Natural killer cell (primary cell): ENCODE data around the gene SEZ6L. TPM values are rescaled to one million over a fixed set of nuclear protein-coding genes. Genes with fewer than 3 reads are reported as not detected.
A peak's percentile ranks its signal among the peaks of the same experiment; 100 is the strongest.

Experiments
- ATAC-seq, 3 donors: fragments of 150-1000 bp in 2 of 3; fragments of 200-7000 bp in 1 of 3; cut with Tn5 transposase; 1 replicate in 1 of 3; 2 replicates in 2 of 3; pipeline ENCODE4 v1.10.0; 2021; ENCODE audit warnings: mild to moderate bottlenecking in 2 of 3, moderate library complexity in 2 of 3
- DNase-seq, 2 donors: peaks; one replicate each; pipeline versions ENCODE4 v3.0.0 to v3.0.0-alpha.2; 2013 to 2021; ENCODE audit warnings: mixed read lengths in 1 of 2
- H3K27ac ChIP-seq: one replicate; pipeline ENCODE4 v1.5.1; 2013; ENCODE audit warnings: mild to moderate bottlenecking, low read length
- H3K27me3 ChIP-seq: one replicate; pipeline ENCODE4 v1.6.1; 2013; ENCODE audit warnings: low read length; ENCODE audit not compliant: control insufficient read depth, insufficient read depth
- H3K36me3 ChIP-seq: one replicate; pipeline ENCODE4 v1.6.1; 2013; ENCODE audit warnings: low read length; ENCODE audit not compliant: control insufficient read depth, insufficient read depth
- H3K4me1 ChIP-seq: one replicate; pipeline ENCODE4 v1.6.1; 2013; ENCODE audit warnings: low read length; ENCODE audit not compliant: control insufficient read depth, insufficient read depth
- H3K4me3 ChIP-seq: one replicate; pipeline ENCODE4 v1.5.1; 2013; ENCODE audit warnings: low read length
- H3K9me3 ChIP-seq: one replicate; pipeline ENCODE4 v1.6.1; 2013; ENCODE audit warnings: low read length; ENCODE audit not compliant: control insufficient read depth, insufficient read depth
- H3K27ac Mint-ChIP-seq, 2 donors: one replicate each; pipeline ENCODE4 v1.8.0; 2022; ENCODE audit warnings: mild to moderate bottlenecking in 2 of 2, mixed read lengths in 2 of 2, moderate library complexity in 1 of 2
- H3K27me3 Mint-ChIP-seq, 2 donors: one replicate each; pipeline ENCODE4 v1.8.0; 2022; ENCODE audit warnings: low read depth in 2 of 2, mixed read lengths in 2 of 2
- H3K36me3 Mint-ChIP-seq: one replicate; pipeline ENCODE4 v1.8.0; 2022; ENCODE audit warnings: mixed read lengths
- H3K4me1 Mint-ChIP-seq, 2 donors: one replicate each; pipeline ENCODE4 v1.8.0; 2022; ENCODE audit warnings: mixed read lengths in 2 of 2
- H3K4me3 Mint-ChIP-seq: one replicate; pipeline ENCODE4 v1.8.0; 2022; ENCODE audit warnings: mild to moderate bottlenecking, moderate library complexity, mixed read lengths
- H3K9me3 Mint-ChIP-seq, 2 donors: one replicate each; pipeline ENCODE4 v1.8.0; 2022; ENCODE audit warnings: mixed read lengths in 2 of 2
- CTCF ChIP-seq: fragments of 200-600 bp; IDR thresholded peaks from one replicate; pipeline ENCODE4 v1.8.0; 2022; ENCODE audit warnings: antibody characterized with exemption
- WGBS: methylation state at CpG from one replicate; pipeline ENCODE4 v1.1.7; 2013; ENCODE audit warnings: missing lambda C conversion rate; ENCODE audit not compliant: insufficient coverage; 5-methylcytosine and 5-hydroxymethylcytosine counted together
- intact Hi-C: fragments of 100-400 bp; cut with micrococcal nuclease; formaldehyde crosslinking; loops from one replicate; pipeline ENCODE4 v1.14.2; 2022
- total RNA-seq, 4 donors: library from RNA; stranded (reverse); fragments of 120-200 nt in 1 of 4; gene quantifications; one replicate each; pipeline versions ENCODE4 v1.2.3 to v1.2.4, GENCODE V29; 2013 to 2022

Gene SEZ6L
- total RNA-seq, 3 donors from 2014 or later (not counting 1 experiment from before 2014, with no cell fraction given), result 0.11 to 1.1 (median 0.60) TPM

DNA sequence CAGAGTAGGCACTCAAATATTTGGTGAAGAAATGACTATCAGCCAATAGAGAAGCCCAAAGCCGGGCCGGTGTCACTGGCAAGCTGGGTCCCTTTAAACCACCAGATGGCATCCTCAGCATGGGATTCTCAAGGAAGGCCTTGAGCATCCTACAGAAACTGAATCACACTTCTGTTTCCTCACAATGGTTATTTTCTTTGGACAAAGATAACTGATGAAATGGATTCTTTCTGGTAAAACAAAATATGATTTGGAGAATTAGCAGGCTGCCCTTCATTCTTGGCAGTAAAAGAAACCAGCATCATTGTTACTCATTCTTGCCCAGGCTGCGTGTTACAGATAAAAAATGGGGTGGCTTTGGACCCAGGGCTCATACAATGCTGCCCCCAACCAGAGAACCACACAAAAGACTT lies 229.5 kb downstream of the SEZ6L start:
- ATAC-seq, result peak in 2 of 3 donors; percentile 52 to 61
- Histone ChIP-seq H3K27ac (no peak overlapping the region), H3K4me1 (no peaks in the 10 kb centered on the region), H3K27me3 (no peaks in the 10 kb centered on the region), H3K36me3 (no peaks in the 10 kb centered on the region), H3K9me3 (no peaks in the 10 kb centered on the region), H3K4me3 (no peak overlapping the region)
- no peaks in the 10 kb centered on the region for H3K4me1 Mint-ChIP-seq
- H3K36me3 Mint-ChIP-seq, result no peaks in the 10 kb centered on the region
- H3K9me3 Mint-ChIP-seq, result no peaks in the 10 kb centered on the region
- peak in 1 of 2 donors; percentile 68 for DNase-seq
- peak; percentile 25 for TF ChIP-seq CTCF
- intact Hi-C loops, result loop anchor here (2.0 kb wide), 1 partner anchor 62 kb away; no protein-coding TSS in a partner anchor
- H3K4me3 Mint-ChIP-seq, result no peak overlapping the region
- peaks cover 11 to 26% of the 10 kb centered on the region in 2 donors for H3K27me3 Mint-ChIP-seq
- H3K27ac Mint-ChIP-seq, result no peak overlapping the region
- 14% methylated on average over 2 of the region's 3 CpGs for WGBS

DNA sequence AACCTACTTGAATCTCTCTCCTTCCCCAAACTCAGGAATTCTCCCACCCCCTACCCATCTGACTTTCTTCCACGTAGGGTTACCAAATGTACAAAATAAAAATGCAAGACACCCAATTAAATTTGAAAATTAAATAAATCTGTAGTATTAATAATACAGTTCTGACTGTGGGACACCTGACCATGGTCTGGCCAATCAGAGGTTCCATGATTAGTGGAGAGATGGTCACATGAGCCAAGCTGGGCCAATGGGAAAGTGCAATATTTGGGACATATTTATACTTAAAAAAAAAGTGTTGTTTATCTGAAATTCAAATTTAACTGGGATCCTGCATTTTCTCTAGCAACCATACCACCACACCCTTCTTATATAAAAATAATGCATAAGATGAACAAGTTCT lies 230.0 kb downstream of the SEZ6L start:
- ATAC-seq, result no peak
- Mint-ChIP-seq H3K4me3 (no peak overlapping the region), H3K4me1 (no peaks in the 10 kb centered on the region), H3K27me3 (peaks cover 10 to 26% of the 10 kb centered on the region in 2 donors), H3K9me3 (no peaks in the 10 kb centered on the region), H3K27ac (no peak overlapping the region), H3K36me3 (no peaks in the 10 kb centered on the region)
- no peak for DNase-seq
- Histone ChIP-seq H3K27ac (no peak overlapping the region), H3K4me3 (no peak overlapping the region), H3K27me3 (no peaks in the 10 kb centered on the region), H3K9me3 (no peaks in the 10 kb centered on the region), H3K36me3 (no peaks in the 10 kb centered on the region), H3K4me1 (no peaks in the 10 kb centered on the region)
- TF ChIP-seq CTCF, result no peak
- no CpG with 5 or more reads among the region's 1 CpG for WGBS
- intact Hi-C loops, result loop anchor here (2.0 kb wide), 1 partner anchor 62 kb away; no protein-coding TSS in a partner anchor

- H3K4me3 Mint-ChIP-seq, result no peak overlapping the region
- Histone ChIP-seq H3K27ac (no peak overlapping the region), H3K27me3 (no peaks in the 10 kb centered on the region), H3K9me3 (no peaks in the 10 kb centered on the region), H3K36me3 (no peaks in the 10 kb centered on the region), H3K4me1 (peaks cover 4% of the 10 kb centered on the region), H3K4me3 (no peak overlapping the region)
- ATAC-seq, result no peak
- H3K27ac Mint-ChIP-seq, result no peak overlapping the region
- WGBS, result 83% methylated on average over 5 of the region's 5 CpGs
- no peaks in the 10 kb centered on the region for H3K36me3 Mint-ChIP-seq
- intact Hi-C loops, result no loop called here
- DNase-seq, result no peak
- no peaks in the 10 kb centered on the region for H3K9me3 Mint-ChIP-seq
- H3K27me3 Mint-ChIP-seq, result peaks cover 8 to 26% of the 10 kb centered on the region in 2 donors
- no peak for TF ChIP-seq CTCF
- no peaks in the 10 kb centered on the region for H3K4me1 Mint-ChIP-seq
Observed at GRCh38 chr22:26401726-26402125, 232.5 kb downstream of the SEZ6L start.

DNA sequence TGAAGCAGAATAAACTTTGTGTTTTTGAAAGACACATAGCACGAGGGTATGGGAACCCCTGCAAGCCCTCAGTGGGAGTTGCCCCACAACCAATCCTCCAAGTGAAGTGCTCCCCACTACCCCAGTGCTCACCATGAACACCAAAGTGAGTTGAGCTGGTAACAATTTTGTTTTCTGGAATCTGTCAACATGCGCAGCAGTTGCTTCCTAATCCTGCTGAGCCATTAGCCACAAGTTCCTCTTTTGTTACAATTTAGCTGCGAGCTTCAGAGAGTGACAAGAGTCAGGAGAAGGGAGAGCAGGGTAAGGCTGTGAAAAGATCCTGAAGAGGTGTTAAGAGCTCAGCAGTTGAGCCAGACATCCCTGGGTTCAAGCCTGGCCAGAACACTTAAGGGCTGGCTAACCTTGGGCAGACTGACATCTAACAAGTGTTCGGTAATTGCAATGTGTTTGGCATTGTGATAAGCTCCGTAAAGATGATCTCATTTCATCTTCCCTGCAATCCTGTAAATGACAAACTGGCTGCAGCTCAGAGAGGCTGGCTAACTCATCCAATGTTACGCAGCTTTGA lies 235.7 kb downstream of the SEZ6L start:
- peaks cover 12 to 30% of the 10 kb centered on the region in 2 donors for H3K27me3 Mint-ChIP-seq
- no peak overlapping the region for H3K4me3 Mint-ChIP-seq
- H3K27me3 ChIP-seq, result peaks cover 1% of the 10 kb centered on the region
- no peaks in the 10 kb centered on the region for H3K36me3 ChIP-seq
- no peaks in the 10 kb centered on the region for H3K4me1 Mint-ChIP-seq
- peak in 1 of 3 donors; percentile 49 for ATAC-seq
- DNase-seq, result no peak
- no peaks in the 10 kb centered on the region for H3K9me3 ChIP-seq
- no peaks in the 10 kb centered on the region for H3K36me3 Mint-ChIP-seq
- H3K4me3 ChIP-seq, result no peak overlapping the region
- H3K4me1 ChIP-seq, result peaks cover 4% of the 10 kb centered on the region
- no peak overlapping the region for H3K27ac ChIP-seq
- TF ChIP-seq CTCF, result no peak
- H3K27ac Mint-ChIP-seq, result no peak overlapping the region
- 30% methylated on average over 6 of the region's 6 CpGs for WGBS
- intact Hi-C loops, result no loop called here
- no peaks in the 10 kb centered on the region for H3K9me3 Mint-ChIP-seq
